K562 (cell line): ENCODE data around the gene FCHO1. TPM values are rescaled to one million over a fixed set of nuclear protein-coding genes. Genes with fewer than 3 reads are reported as not detected.

ENCODE experiments used
- CHD7 ChIP-seq: fragments of 200-600 bp; sonication (generic); IDR thresholded peaks from one replicate; pipeline ENCODE4 v1.6.1; 2012; ENCODE audit warnings: mild to moderate bottlenecking, low read depth, low read length, inconsistent platforms
- HNRNPLL ChIP-seq: fragments of 200-400 bp; formaldehyde crosslinking; IDR thresholded peaks from 2 replicates; pipeline ENCODE4 v1.6.1; 2017; ENCODE audit warnings: low read length, low read depth, mild to moderate bottlenecking; ENCODE audit not compliant: poor library complexity, severe bottlenecking
- NCOA4 ChIP-seq: fragments of 450-650 bp; IDR thresholded peaks from 2 replicates; pipeline ENCODE4 v1.6.1; 2018; ENCODE audit warnings: mild to moderate bottlenecking; ENCODE audit not compliant: partially characterized antibody
- THAP7 ChIP-seq: fragments of 250-450 bp; sonication (Bioruptor Pico); IDR thresholded peaks from 2 replicates; pipeline ENCODE4 v1.5.0; 2021
- ZNF318 ChIP-seq, 2 experiments: fragments of 450-650 bp; IDR thresholded peaks; 2 replicates each; pipeline ENCODE4 v1.6.1; 2016; ENCODE audit warnings: mild to moderate bottlenecking in 2 of 2, borderline replicate concordance in 1 of 2, low read depth in 1 of 2, moderate library complexity in 1 of 2
- polyA plus RNA-seq, 8 experiments: library from polyadenylated mRNA; depleted of rRNA in 4 of 8; stranded (reverse) in 5 of 8; unstranded in 3 of 8; fragments of >200 nt; fragmentation: Nextera tagmentation in 2 of 8; fragmentation: Illumina TruSeq in 1 of 8; extraction: Ambion mirVana in 2 of 8; extraction: Trizol in 1 of 8; gene quantifications; 2 replicates each; pipeline versions ENCODE4 v1.2.1 to v1.2.3, GENCODE V29; 2011 to 2014; ENCODE audit warnings: inconsistent platforms in 1 of 8, missing spikeins in 1 of 8
- total RNA-seq, 7 experiments: library from RNA; depleted of rRNA in 6 of 7; stranded (reverse); fragments of >200 nt in 6 of 7; fragmentation: Illumina TruSeq in 2 of 7; extraction: Trizol in 2 of 7; gene quantifications; 2 replicates each; pipeline versions ENCODE4 v1.2.1 to v1.2.3, GENCODE V29; 2011 to 2021; ENCODE audit warnings: low replicate concordance in 1 of 7

FCHO1 gene
- total and polyA plus RNA-seq, 9 of the 15 experiments (the other 6 are each of a cell fraction or from before 2014, with no cell fraction given): 0.21 to 58.9 (median 18.3) TPM

DNA sequence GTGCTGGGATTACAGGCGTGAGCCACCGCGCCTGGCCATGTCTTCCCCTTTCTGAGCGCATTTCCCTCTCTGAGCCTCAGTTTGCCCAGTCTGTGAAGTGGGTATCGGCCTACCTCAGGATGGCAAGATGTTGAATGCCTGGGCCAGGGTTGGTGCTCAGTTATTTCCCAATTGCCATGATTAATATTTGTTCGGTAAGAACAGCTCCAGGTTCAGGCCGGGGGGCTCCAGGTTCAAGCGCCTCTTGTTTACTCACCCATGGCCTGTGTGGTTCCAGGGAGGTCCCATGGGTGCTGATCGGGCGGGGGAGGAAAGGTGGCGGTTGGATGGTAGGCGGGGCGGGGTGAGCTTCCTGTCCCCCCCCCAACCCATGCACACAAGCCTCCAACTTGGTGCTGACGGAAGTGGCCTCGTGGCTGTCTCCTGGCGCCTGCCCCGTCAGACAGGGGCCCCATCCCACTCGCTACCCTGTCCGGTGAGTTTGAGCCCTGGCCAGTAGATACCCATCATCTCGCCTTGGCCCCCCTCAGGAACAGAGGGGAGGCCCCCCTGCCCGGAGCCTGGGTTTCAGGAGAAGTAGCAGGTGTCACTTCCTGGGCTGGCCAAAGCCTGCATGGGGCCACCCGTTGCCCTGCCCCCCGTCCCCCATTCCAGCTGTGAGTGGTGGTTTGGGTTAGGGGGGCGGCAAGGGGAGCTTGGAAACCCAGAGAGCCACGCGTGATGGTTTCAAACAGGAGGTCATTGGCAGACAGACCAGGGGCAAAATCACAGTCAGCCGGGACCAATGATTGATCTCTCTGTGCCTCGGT lies at the start of gene FCHO1 (continued):
- TF ChIP-seq ZNF318 (IDR thresholded peaks at IDR 0.05; ENCODE audit: borderline replicate concordance in 1 of 2, low read depth in 1 of 2) (no peak), NCOA4 (peak; percentile 94), THAP7 (CRISPR knock-in tag) (no peak), CHD7 (no peak), HNRNPLL (no peak)
